HG02973 (cell line): ENCODE data around the gene AP5M1.
"Not testable (repeated sequence)": the region's sequence is repeated elsewhere in the genome, so short reads cannot be mapped to it uniquely, and the experiment has no call there.

Experiments
- ATAC-seq: cut with Tn5 transposase; IDR thresholded peaks from one replicate; pipeline ENCODE4 v1.9.1; 2021; ENCODE audit warnings: moderate library complexity; ENCODE audit not compliant: unreplicated experiment

Gene AP5M1

GRCh38 chr14:57290751-57291150 is 22.0 kb downstream of the AP5M1 start:
- ATAC-seq, result no peak

- ATAC-seq, result no peak
These were observed 23.2 kb downstream of the AP5M1 start for GRCh38 chr14:57291692-57292647.

- no peak for ATAC-seq
These were observed 25.4 kb downstream of the AP5M1 start for GRCh38 chr14:57293866-57294837.

- ATAC-seq, result no peak
These were observed 26.5 kb downstream of the AP5M1 start for GRCh38 chr14:57295239-57295638.

- no peak for ATAC-seq
These were observed 29.1 kb downstream of the AP5M1 start for GRCh38 chr14:57297852-57298251.

GRCh38 chr14:57299511-57299910 is 30.7 kb downstream of the AP5M1 start:
- ATAC-seq, result no peak

- no peak for ATAC-seq
These were observed 34.1 kb downstream of the AP5M1 start for GRCh38 chr14:57302883-57303282.

GRCh38 chr14:57314396-57315089 is 45.8 kb downstream of the AP5M1 start:
- no peak for ATAC-seq

GRCh38 chr14:57317248-57317833 is 48.6 kb downstream of the AP5M1 start:
- ATAC-seq, result peak; percentile 84

- ATAC-seq, result no peak
These were observed 50.9 kb downstream of the AP5M1 start for GRCh38 chr14:57319636-57320192.

- no peak for ATAC-seq
These were observed 55.0 kb downstream of the AP5M1 start for GRCh38 chr14:57323721-57324120.

- peak; percentile 56 for ATAC-seq
These were observed 57.5 kb downstream of the AP5M1 start for GRCh38 chr14:57326253-57326652.

- ATAC-seq, result no peak
These were observed 61.1 kb downstream of the AP5M1 start for GRCh38 chr14:57329833-57330232.

- ATAC-seq, result not testable (repeated sequence)
These were observed 63.7 kb downstream of the AP5M1 start for GRCh38 chr14:57332475-57332874.

GRCh38 chr14:57333726-57334125 is 65.0 kb downstream of the AP5M1 start:
- not testable (repeated sequence) for ATAC-seq

- ATAC-seq, result not testable (repeated sequence)
These were observed 75.0 kb downstream of the AP5M1 start for GRCh38 chr14:57343545-57344297.

- ATAC-seq, result no peak
These were observed 76.3 kb downstream of the AP5M1 start for GRCh38 chr14:57345106-57345505.

GRCh38 chr14:57346741-57347140 is 78.0 kb downstream of the AP5M1 start:
- ATAC-seq, result no peak
